Mesothelial cell of epicardium (in vitro differentiated cells): ENCODE data around the gene PRLHR. TPM values are rescaled to one million over a fixed set of nuclear protein-coding genes. Genes with fewer than 3 reads are reported as not detected.

Experiments used
- DNase-seq, 2 experiments: peaks; one replicate each; pipeline ENCODE4 v3.0.0; 2021; ENCODE audit warnings: low spot score in 2 of 2; ENCODE audit not compliant: unreplicated experiment in 2 of 2
- H3K27ac Mint-ChIP-seq: 2 replicates; pipeline ENCODE4 v1.8.0; 2021; ENCODE audit warnings: mixed read lengths
- H3K27me3 Mint-ChIP-seq: 2 replicates; pipeline ENCODE4 v1.8.0; 2021; ENCODE audit warnings: low read depth, mixed read lengths
- H3K36me3 Mint-ChIP-seq: 2 replicates; pipeline ENCODE4 v1.8.0; 2021; ENCODE audit warnings: mixed read lengths
- H3K4me1 Mint-ChIP-seq: 2 replicates; pipeline ENCODE4 v1.8.0; 2021; ENCODE audit warnings: mixed read lengths
- H3K4me3 Mint-ChIP-seq: 2 replicates; pipeline ENCODE4 v1.8.0; 2021; ENCODE audit warnings: mild to moderate bottlenecking, moderate library complexity, mixed read lengths
- H3K9me3 Mint-ChIP-seq: 2 replicates; pipeline ENCODE4 v1.8.0; 2021; ENCODE audit warnings: mixed read lengths
- total RNA-seq: library from RNA; stranded (reverse); gene quantifications from 3 replicates; pipeline ENCODE4 v1.2.1, GENCODE V29; 2021
- TF ChIP-seq, protein P1 (sequence below): fragments of 200-600 bp; sonication (generic); IDR thresholded peaks from one replicate; pipeline ENCODE4 v1.5.0; 2021; ENCODE audit warnings: antibody characterized with exemption; ENCODE audit not compliant: unreplicated experiment

PRLHR gene
- total RNA-seq, 1 donor from 2014 or later, result not detected

GRCh38 chr10:118581340-118581739, 14.1 kb downstream of the PRLHR start:
- DNase-seq, result no peak

GRCh38 chr10:118580702-118581101, 14.7 kb downstream of the PRLHR start:
- Mint-ChIP-seq H3K4me1 (no peaks in the 10 kb centered on the region), H3K9me3 (no peaks in the 10 kb centered on the region), H3K36me3 (no peaks in the 10 kb centered on the region), H3K27me3 (peaks cover 59% of the 10 kb centered on the region), H3K4me3 (no peak overlapping the region), H3K27ac (no peak overlapping the region)
- TF ChIP-seq, protein P1, sequence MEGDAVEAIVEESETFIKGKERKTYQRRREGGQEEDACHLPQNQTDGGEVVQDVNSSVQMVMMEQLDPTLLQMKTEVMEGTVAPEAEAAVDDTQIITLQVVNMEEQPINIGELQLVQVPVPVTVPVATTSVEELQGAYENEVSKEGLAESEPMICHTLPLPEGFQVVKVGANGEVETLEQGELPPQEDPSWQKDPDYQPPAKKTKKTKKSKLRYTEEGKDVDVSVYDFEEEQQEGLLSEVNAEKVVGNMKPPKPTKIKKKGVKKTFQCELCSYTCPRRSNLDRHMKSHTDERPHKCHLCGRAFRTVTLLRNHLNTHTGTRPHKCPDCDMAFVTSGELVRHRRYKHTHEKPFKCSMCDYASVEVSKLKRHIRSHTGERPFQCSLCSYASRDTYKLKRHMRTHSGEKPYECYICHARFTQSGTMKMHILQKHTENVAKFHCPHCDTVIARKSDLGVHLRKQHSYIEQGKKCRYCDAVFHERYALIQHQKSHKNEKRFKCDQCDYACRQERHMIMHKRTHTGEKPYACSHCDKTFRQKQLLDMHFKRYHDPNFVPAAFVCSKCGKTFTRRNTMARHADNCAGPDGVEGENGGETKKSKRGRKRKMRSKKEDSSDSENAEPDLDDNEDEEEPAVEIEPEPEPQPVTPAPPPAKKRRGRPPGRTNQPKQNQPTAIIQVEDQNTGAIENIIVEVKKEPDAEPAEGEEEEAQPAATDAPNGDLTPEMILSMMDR, result no peak
- no peak for DNase-seq

More at GRCh38 chr10:118581340-118581739, 14.1 kb downstream of the PRLHR start:
- Mint-ChIP-seq H3K9me3 (no peaks in the 10 kb centered on the region), H3K27me3 (peaks cover 55% of the 10 kb centered on the region), H3K4me1 (no peaks in the 10 kb centered on the region), H3K36me3 (no peaks in the 10 kb centered on the region), H3K4me3 (no peak overlapping the region), H3K27ac (no peak overlapping the region)
- TF ChIP-seq, protein P1, result no peak

GRCh38 chr10:118573512-118573911, 21.9 kb downstream of the PRLHR start:
- Mint-ChIP-seq H3K36me3 (no peaks in the 10 kb centered on the region), H3K9me3 (no peaks in the 10 kb centered on the region), H3K27me3 (peaks cover 44% of the 10 kb centered on the region), H3K27ac (no peak overlapping the region), H3K4me1 (no peaks in the 10 kb centered on the region), H3K4me3 (no peak overlapping the region)
- DNase-seq, result no peak
- TF ChIP-seq, protein P1, result no peak

DNA sequence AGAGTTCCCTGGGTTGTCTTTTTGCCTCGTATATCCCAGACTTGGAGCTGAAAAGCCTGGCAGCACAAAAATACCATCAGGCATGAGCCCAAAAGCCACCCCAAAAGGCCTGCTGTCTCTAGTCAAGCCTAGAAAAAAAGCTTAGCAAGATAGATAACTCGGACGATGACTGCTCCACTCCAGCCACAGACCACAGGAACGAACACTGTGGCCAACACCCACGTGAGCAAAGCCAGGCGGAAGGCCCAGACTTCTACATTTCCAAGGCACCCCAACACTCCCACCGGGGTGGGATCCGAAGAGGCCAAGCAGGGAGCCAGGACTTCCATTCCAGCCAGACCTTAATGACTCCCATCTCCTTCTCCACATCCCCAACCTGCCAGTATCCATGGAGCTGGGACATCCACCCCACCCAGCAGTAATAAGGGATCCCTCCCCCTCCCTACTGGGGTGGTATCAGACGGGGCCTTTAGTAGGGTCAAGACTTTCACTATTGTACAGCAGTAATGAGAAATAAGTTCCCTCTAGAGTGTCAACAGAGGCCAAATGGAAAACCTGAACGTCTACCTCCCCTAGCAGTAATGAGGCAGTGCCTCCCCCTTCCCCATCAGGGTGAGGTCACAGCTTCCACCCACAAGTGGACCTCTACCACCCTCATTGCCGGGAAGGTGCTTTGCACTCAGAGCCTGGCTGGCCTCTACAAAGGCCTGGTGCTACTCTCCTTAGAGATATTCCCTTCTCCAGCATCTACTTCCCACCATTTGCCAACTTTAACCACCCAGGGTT, 23.0 kb downstream of the PRLHR start:
- Mint-ChIP-seq H3K27ac (no peak overlapping the region), H3K4me1 (no peaks in the 10 kb centered on the region), H3K4me3 (no peak overlapping the region), H3K9me3 (no peaks in the 10 kb centered on the region), H3K27me3 (peaks cover 34% of the 10 kb centered on the region), H3K36me3 (no peaks in the 10 kb centered on the region)
- no peak for DNase-seq
- TF ChIP-seq, protein P1, result no peak

DNA sequence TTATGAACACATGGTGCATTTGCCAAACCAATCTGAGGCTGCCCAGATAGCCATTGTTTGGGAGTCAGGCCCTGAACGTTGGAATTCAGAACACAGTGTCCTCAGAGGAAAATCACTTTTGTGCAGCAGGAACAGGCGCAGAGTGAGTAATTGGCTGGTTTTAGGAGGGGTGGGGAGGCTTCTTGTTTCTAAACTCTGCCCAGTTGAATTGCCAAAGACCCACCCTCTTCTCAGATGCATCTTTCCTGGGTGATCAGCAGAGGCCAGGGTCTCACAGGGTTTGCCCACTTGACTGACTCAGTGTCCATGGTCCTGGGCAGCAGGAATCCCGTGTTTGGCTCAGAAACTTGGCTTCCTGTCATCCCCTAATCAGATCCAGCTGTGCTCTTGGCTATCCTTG, 24.3 kb downstream of the PRLHR start:
- DNase-seq, result no peak
- Mint-ChIP-seq H3K27ac (no peak overlapping the region), H3K27me3 (peaks cover 27% of the 10 kb centered on the region), H3K9me3 (no peaks in the 10 kb centered on the region), H3K4me1 (no peaks in the 10 kb centered on the region), H3K4me3 (no peak overlapping the region), H3K36me3 (no peaks in the 10 kb centered on the region)
- TF ChIP-seq, protein P1, result no peak
